Measurements from ENCODE around the gene COL5A3.
"Not testable (repeated sequence)": the region's sequence is repeated elsewhere in the genome, so short reads cannot be mapped to it uniquely, and the experiment has no call there.

COL5A3 gene

GRCh38 chr19:9935506-9936325 lies 74.6 kb downstream of the COL5A3 start:
- no peak for DNase-seq

- peak; percentile 79 for DNase-seq
These were observed 76.0 kb downstream of the COL5A3 start for GRCh38 chr19:9934132-9934950.

GRCh38 chr19:9932835-9933234 lies 77.5 kb downstream of the COL5A3 start:
- DNase-seq: no peak

- DNase-seq: no peak
These were observed 78.7 kb downstream of the COL5A3 start for GRCh38 chr19:9931629-9932028.

- no peak for DNase-seq
These were observed 86.9 kb downstream of the COL5A3 start for GRCh38 chr19:9923440-9923839.

GRCh38 chr19:9922782-9923379 lies 87.4 kb downstream of the COL5A3 start:
- not testable (repeated sequence) for DNase-seq

GRCh38 chr19:9917321-9917720 lies 93.0 kb downstream of the COL5A3 start:
- no peak for DNase-seq

- no peak for DNase-seq
These were observed 93.6 kb downstream of the COL5A3 start for GRCh38 chr19:9916719-9917118.

GRCh38 chr19:9914315-9915207 lies 95.7 kb downstream of the COL5A3 start:
- DNase-seq: peak; percentile 92

- no peak for DNase-seq
These were observed 96.3 kb downstream of the COL5A3 start for GRCh38 chr19:9914001-9914314.

GRCh38 chr19:9913237-9914000 lies 96.9 kb downstream of the COL5A3 start:
- peak; percentile 30 for DNase-seq

- DNase-seq: no peak
These were observed 97.6 kb downstream of the COL5A3 start for GRCh38 chr19:9912551-9913236.

GRCh38 chr19:9911524-9912185 lies 98.6 kb downstream of the COL5A3 start:
- DNase-seq: no peak

GRCh38 chr19:9910625-9911024 lies 99.7 kb downstream of the COL5A3 start:
- DNase-seq: no peak

Data from CD4-positive, alpha-beta T cell treated with Interleukin-17A for 4 hours (primary cell).